ENCODE measurements around the gene RPS3A. TPM values are rescaled to one million over a fixed set of nuclear protein-coding genes. Genes with fewer than 3 reads are reported as not detected.

Gene RPS3A
- polyA plus RNA-seq, 4 donors, result 2,060 to 4,469 (median 3,965) TPM

DNA sequence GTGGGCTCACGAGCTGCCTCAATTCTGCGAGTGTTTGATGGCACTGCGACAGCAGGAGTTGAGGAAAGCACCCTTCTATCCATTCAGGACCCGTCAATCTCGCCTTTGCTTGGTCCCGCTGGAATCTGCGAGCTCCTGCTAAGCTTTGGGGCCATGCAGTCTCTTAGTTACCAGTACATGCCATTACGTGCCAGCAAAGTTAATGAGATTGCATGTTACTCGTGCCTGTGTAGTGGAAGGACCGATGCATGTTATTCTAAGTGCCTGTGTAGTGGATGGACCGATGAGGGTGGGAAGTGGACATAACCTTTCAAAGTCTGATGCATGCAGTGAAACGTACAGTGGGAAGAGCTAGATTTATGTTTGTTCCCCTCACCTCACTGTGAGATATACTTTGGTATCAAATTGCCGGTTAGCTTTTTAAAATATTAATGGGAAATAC, 569 bp downstream of the RPS3A start:
- 0 to 2% (median 0%) methylated on average over 13 of the region's 13 CpGs for WGBS, 3 donors
- no peaks in the 10 kb centered on the region for H3K27me3 ChIP-seq (ENCODE audit: control insufficient read depth in 3 of 3, insufficient read depth in 3 of 3, low read length in 3 of 3)
- peak overlapping the region; percentile 61 to 94 (median 84) for H3K27ac ChIP-seq (ENCODE audit: low read depth in 1 of 3, low read length in 2 of 3)
- peak in 1 of 2 donors; percentile 38 for DNase-seq
- peak overlapping the region; percentile 58 to 79 (median 64) for H3K4me3 ChIP-seq (ENCODE audit: low read depth in 1 of 3, low read length in 3 of 3)
- no peak for FAIRE-seq
- peaks cover 3 to 18% (median 12%) of the 10 kb centered on the region in 3 donors for H3K36me3 ChIP-seq (ENCODE audit: control insufficient read depth in 3 of 3, insufficient read depth in 2 of 3, low read depth in 1 of 3, low read length in 3 of 3)
- H3K4me1 ChIP-seq (ENCODE audit: control insufficient read depth in 3 of 3, insufficient read depth in 2 of 3, low read depth in 1 of 3, low read length in 2 of 3), result peaks cover 0 to 7% (median 0%) of the 10 kb centered on the region in 3 donors
- no peaks in the 10 kb centered on the region for H3K9me3 ChIP-seq (ENCODE audit: control insufficient read depth in 2 of 2, insufficient read depth in 1 of 2, low read depth in 1 of 2, low read length in 1 of 2)

DNA sequence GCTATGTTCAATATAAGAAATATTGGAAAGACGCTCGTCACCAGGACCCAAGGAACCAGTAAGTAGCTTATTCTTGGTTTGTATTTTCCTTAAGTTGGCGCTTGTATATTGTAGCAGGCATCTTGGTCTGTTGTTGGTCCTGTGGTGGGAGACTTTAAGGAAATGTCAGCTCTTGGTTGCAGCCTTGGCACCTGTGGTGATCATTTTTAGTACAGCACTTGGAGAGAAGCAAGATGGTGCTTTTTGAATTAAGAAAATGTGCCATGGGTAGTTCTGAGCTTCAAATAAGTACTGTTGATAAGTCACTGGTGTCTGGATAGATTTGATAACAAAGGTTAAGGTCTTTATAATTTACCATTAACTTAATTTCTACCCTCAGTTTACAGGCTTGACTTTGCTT, 1.1 kb downstream of the RPS3A start:
- H3K27me3 ChIP-seq (ENCODE audit: control insufficient read depth in 3 of 3, insufficient read depth in 3 of 3, low read length in 3 of 3), result no peaks in the 10 kb centered on the region
- DNase-seq (no peak), FAIRE-seq (no peak)
- H3K4me1 ChIP-seq (ENCODE audit: control insufficient read depth in 3 of 3, insufficient read depth in 2 of 3, low read depth in 1 of 3, low read length in 2 of 3), result peaks cover 0 to 7% (median 0%) of the 10 kb centered on the region in 3 donors
- WGBS, 3 donors, result 0 to 10% (median 1%) methylated on average over 3 of the region's 3 CpGs
- H3K36me3 ChIP-seq (ENCODE audit: control insufficient read depth in 3 of 3, insufficient read depth in 2 of 3, low read depth in 1 of 3, low read length in 3 of 3), result peaks cover 3 to 18% (median 17%) of the 10 kb centered on the region in 3 donors
- H3K27ac ChIP-seq (ENCODE audit: low read depth in 1 of 3, low read length in 2 of 3), result no peak overlapping the region
- no peaks in the 10 kb centered on the region for H3K9me3 ChIP-seq (ENCODE audit: control insufficient read depth in 2 of 2, insufficient read depth in 1 of 2, low read depth in 1 of 2, low read length in 1 of 2)
- H3K4me3 ChIP-seq (ENCODE audit: low read depth in 1 of 3, low read length in 3 of 3), result peak overlapping the region in 2 of 3 donors; percentile 64 to 79

- 52 to 70% (median 61%) methylated on average over 2 of the region's 2 CpGs for WGBS, 3 donors
- Histone ChIP-seq H3K27me3 (ENCODE audit: control insufficient read depth in 3 of 3, insufficient read depth in 3 of 3, low read length in 3 of 3) (no peaks in the 10 kb centered on the region), H3K4me3 (ENCODE audit: low read depth in 1 of 3, low read length in 3 of 3) (no peak overlapping the region), H3K36me3 (ENCODE audit: control insufficient read depth in 3 of 3, insufficient read depth in 2 of 3, low read depth in 1 of 3, low read length in 3 of 3) (peaks cover 6 to 34% (median 18%) of the 10 kb centered on the region in 3 donors), H3K4me1 (ENCODE audit: control insufficient read depth in 3 of 3, insufficient read depth in 2 of 3, low read depth in 1 of 3, low read length in 2 of 3) (peaks cover 0 to 6% (median 0%) of the 10 kb centered on the region in 3 donors), H3K27ac (ENCODE audit: low read depth in 1 of 3, low read length in 2 of 3) (no peak overlapping the region), H3K9me3 (ENCODE audit: control insufficient read depth in 2 of 2, insufficient read depth in 1 of 2, low read depth in 1 of 2, low read length in 1 of 2) (no peaks in the 10 kb centered on the region)
- FAIRE-seq, result no peak
- DNase-seq, result no peak
Observed at GRCh38 chr4:151103758-151104157, 4.3 kb downstream of the RPS3A start.

DNA sequence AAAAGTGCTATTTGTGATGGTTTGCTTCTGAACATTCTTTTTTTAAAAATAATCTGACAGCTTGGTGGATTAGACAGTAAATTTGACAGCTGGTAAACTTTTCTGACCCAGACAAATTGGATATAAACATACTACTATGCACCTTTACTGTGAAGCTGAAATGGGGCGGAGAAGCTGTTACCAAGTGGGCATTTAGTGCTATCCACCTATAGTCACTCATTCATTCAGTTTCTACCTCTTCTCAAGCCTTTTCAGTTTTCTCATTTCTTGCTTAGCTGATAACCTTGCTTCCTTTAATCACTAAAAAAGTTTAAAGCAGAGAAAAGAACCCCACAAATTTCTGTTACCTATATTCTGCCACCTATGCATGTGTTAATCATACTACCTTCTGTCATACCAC, 5.2 kb downstream of the RPS3A start:
- H3K27ac ChIP-seq (ENCODE audit: low read depth in 1 of 3, low read length in 2 of 3), result no peak overlapping the region
- 95 to 100% (median 100%) methylated on average over 1 of the region's 1 CpG for WGBS, 3 donors
- DNase-seq (no peak), FAIRE-seq (no peak)
- peaks cover 0 to 2% (median 0%) of the 10 kb centered on the region in 3 donors for H3K4me1 ChIP-seq (ENCODE audit: control insufficient read depth in 3 of 3, insufficient read depth in 2 of 3, low read depth in 1 of 3, low read length in 2 of 3)
- no peaks in the 10 kb centered on the region for H3K9me3 ChIP-seq (ENCODE audit: control insufficient read depth in 2 of 2, insufficient read depth in 1 of 2, low read depth in 1 of 2, low read length in 1 of 2)
- no peaks in the 10 kb centered on the region for H3K27me3 ChIP-seq (ENCODE audit: control insufficient read depth in 3 of 3, insufficient read depth in 3 of 3, low read length in 3 of 3)
- no peak overlapping the region for H3K4me3 ChIP-seq (ENCODE audit: low read depth in 1 of 3, low read length in 3 of 3)
- H3K36me3 ChIP-seq (ENCODE audit: control insufficient read depth in 3 of 3, insufficient read depth in 2 of 3, low read depth in 1 of 3, low read length in 3 of 3), result peaks cover 6 to 38% (median 18%) of the 10 kb centered on the region in 3 donors

- Histone ChIP-seq H3K27ac (ENCODE audit: low read depth in 1 of 3, low read length in 2 of 3) (no peak overlapping the region), H3K4me1 (ENCODE audit: control insufficient read depth in 3 of 3, insufficient read depth in 2 of 3, low read depth in 1 of 3, low read length in 2 of 3) (peaks cover 0 to 2% (median 0%) of the 10 kb centered on the region in 3 donors), H3K27me3 (ENCODE audit: control insufficient read depth in 3 of 3, insufficient read depth in 3 of 3, low read length in 3 of 3) (no peaks in the 10 kb centered on the region), H3K9me3 (ENCODE audit: control insufficient read depth in 2 of 2, insufficient read depth in 1 of 2, low read depth in 1 of 2, low read length in 1 of 2) (no peaks in the 10 kb centered on the region), H3K36me3 (ENCODE audit: control insufficient read depth in 3 of 3, insufficient read depth in 2 of 3, low read depth in 1 of 3, low read length in 3 of 3) (peaks cover 6 to 43% (median 18%) of the 10 kb centered on the region in 3 donors), H3K4me3 (ENCODE audit: low read depth in 1 of 3, low read length in 3 of 3) (no peak overlapping the region)
- DNase-seq (no peak), FAIRE-seq (no peak)
- WGBS, 3 donors, result 95 to 98% (median 97%) methylated on average over 5 of the region's 5 CpGs
Observed at GRCh38 chr4:151105454-151106032, 6.1 kb downstream of the RPS3A start.

- FAIRE-seq (no peak), DNase-seq (no peak)
- Histone ChIP-seq H3K36me3 (ENCODE audit: control insufficient read depth in 3 of 3, insufficient read depth in 2 of 3, low read depth in 1 of 3, low read length in 3 of 3) (peaks cover 3 to 39% (median 23%) of the 10 kb centered on the region in 3 donors), H3K9me3 (ENCODE audit: control insufficient read depth in 2 of 2, insufficient read depth in 1 of 2, low read depth in 1 of 2, low read length in 1 of 2) (no peaks in the 10 kb centered on the region), H3K4me1 (ENCODE audit: control insufficient read depth in 3 of 3, insufficient read depth in 2 of 3, low read depth in 1 of 3, low read length in 2 of 3) (no peaks in the 10 kb centered on the region), H3K4me3 (ENCODE audit: low read depth in 1 of 3, low read length in 3 of 3) (no peak overlapping the region), H3K27me3 (ENCODE audit: control insufficient read depth in 3 of 3, insufficient read depth in 3 of 3, low read length in 3 of 3) (no peaks in the 10 kb centered on the region), H3K27ac (ENCODE audit: low read depth in 1 of 3, low read length in 2 of 3) (no peak overlapping the region)
- WGBS, 3 donors, result 94 to 96% (median 95%) methylated on average over 3 of the region's 3 CpGs
Observed at GRCh38 chr4:151107063-151107462, 7.6 kb downstream of the RPS3A start.

- FAIRE-seq (no peak), DNase-seq (no peak)
- Histone ChIP-seq H3K9me3 (ENCODE audit: control insufficient read depth in 2 of 2, insufficient read depth in 1 of 2, low read depth in 1 of 2, low read length in 1 of 2) (no peaks in the 10 kb centered on the region), H3K27ac (ENCODE audit: low read depth in 1 of 3, low read length in 2 of 3) (no peak overlapping the region), H3K27me3 (ENCODE audit: control insufficient read depth in 3 of 3, insufficient read depth in 3 of 3, low read length in 3 of 3) (no peaks in the 10 kb centered on the region), H3K36me3 (ENCODE audit: control insufficient read depth in 3 of 3, insufficient read depth in 2 of 3, low read depth in 1 of 3, low read length in 3 of 3) (peaks cover 3 to 46% (median 10%) of the 10 kb centered on the region in 3 donors), H3K4me1 (ENCODE audit: control insufficient read depth in 3 of 3, insufficient read depth in 2 of 3, low read depth in 1 of 3, low read length in 2 of 3) (no peaks in the 10 kb centered on the region), H3K4me3 (ENCODE audit: low read depth in 1 of 3, low read length in 3 of 3) (no peak overlapping the region)
- WGBS, 3 donors, result 97 to 98% (median 98%) methylated on average over 3 of the region's 3 CpGs
Observed at GRCh38 chr4:151110236-151110635, 10.8 kb downstream of the RPS3A start.

DNA sequence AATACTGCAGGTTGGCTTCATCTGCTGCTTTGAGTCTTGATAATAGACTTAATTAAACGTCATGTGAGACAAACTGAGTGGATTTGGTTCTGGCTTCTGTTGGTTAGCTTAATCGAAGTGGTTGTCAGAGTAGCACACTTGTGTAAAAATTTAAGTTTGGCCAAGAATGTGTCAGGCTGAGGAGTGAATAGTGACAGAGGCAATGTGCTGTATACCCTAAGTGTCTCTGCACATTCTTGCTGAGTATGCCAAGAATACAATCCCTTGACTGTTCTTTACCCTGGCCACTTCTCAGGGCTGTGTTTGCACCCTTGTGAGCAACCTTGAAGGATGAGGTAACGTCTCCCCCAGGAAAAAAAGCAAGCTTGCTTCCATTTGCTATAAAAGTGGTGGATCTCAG, 14.9 kb downstream of the RPS3A start:
- Histone ChIP-seq H3K4me1 (ENCODE audit: control insufficient read depth in 3 of 3, insufficient read depth in 2 of 3, low read depth in 1 of 3, low read length in 2 of 3) (no peaks in the 10 kb centered on the region), H3K27me3 (ENCODE audit: control insufficient read depth in 3 of 3, insufficient read depth in 3 of 3, low read length in 3 of 3) (no peaks in the 10 kb centered on the region), H3K27ac (ENCODE audit: low read depth in 1 of 3, low read length in 2 of 3) (no peak overlapping the region), H3K4me3 (ENCODE audit: low read depth in 1 of 3, low read length in 3 of 3) (no peak overlapping the region), H3K9me3 (ENCODE audit: control insufficient read depth in 2 of 2, insufficient read depth in 1 of 2, low read depth in 1 of 2, low read length in 1 of 2) (no peaks in the 10 kb centered on the region), H3K36me3 (ENCODE audit: control insufficient read depth in 3 of 3, insufficient read depth in 2 of 3, low read depth in 1 of 3, low read length in 3 of 3) (peaks cover 0 to 43% (median 10%) of the 10 kb centered on the region in 3 donors)
- DNase-seq, result no peak
- 63 to 80% (median 79%) methylated on average over 3 of the region's 3 CpGs for WGBS, 3 donors
- no peak for FAIRE-seq

DNA sequence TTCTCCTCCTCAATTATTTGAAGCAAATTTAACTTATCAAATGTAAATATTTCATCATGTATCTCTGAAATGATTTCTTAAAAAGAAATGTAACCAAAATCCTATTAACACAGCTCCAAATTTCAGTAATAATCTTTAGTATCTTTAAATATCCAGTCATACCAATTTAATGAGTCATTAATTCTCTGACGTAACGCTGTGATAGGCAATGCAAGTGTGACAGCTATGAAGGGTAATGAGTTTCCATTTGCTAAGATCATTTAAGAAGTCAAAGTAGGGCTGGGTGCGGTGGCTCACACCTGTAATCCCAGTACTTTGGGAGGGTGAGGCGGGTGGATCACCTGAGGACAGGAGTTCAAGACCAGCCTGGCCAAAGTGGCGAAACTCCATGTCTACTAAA, 15.6 kb downstream of the RPS3A start:
- DNase-seq, result no peak
- peaks cover 0 to 44% (median 12%) of the 10 kb centered on the region in 3 donors for H3K36me3 ChIP-seq (ENCODE audit: control insufficient read depth in 3 of 3, insufficient read depth in 2 of 3, low read depth in 1 of 3, low read length in 3 of 3)
- H3K9me3 ChIP-seq (ENCODE audit: control insufficient read depth in 2 of 2, insufficient read depth in 1 of 2, low read depth in 1 of 2, low read length in 1 of 2), result no peaks in the 10 kb centered on the region
- no peak for FAIRE-seq
- H3K27ac ChIP-seq (ENCODE audit: low read depth in 1 of 3, low read length in 2 of 3), result no peak overlapping the region
- no peak overlapping the region for H3K4me3 ChIP-seq (ENCODE audit: low read depth in 1 of 3, low read length in 3 of 3)
- WGBS, 3 donors, result 85 to 89% (median 88%) methylated on average over 5 of the region's 5 CpGs
- H3K27me3 ChIP-seq (ENCODE audit: control insufficient read depth in 3 of 3, insufficient read depth in 3 of 3, low read length in 3 of 3), result no peaks in the 10 kb centered on the region
- H3K4me1 ChIP-seq (ENCODE audit: control insufficient read depth in 3 of 3, insufficient read depth in 2 of 3, low read depth in 1 of 3, low read length in 2 of 3), result no peaks in the 10 kb centered on the region
